GM12865 (cell line): ENCODE data around the gene CCN6.
A peak's percentile ranks its signal among the peaks of the same experiment; 100 is the strongest.

Source experiments
- DNase-seq: peaks from one replicate; pipeline ENCODE4 v3.0.0; 2010; ENCODE audit warnings: low read depth
- H3K4me3 ChIP-seq: 2 replicates; pipeline ENCODE4 v1.5.1; 2011; ENCODE audit warnings: mild to moderate bottlenecking, low read depth, low read length, control low read depth
- CTCF ChIP-seq: IDR thresholded peaks from 2 replicates; pipeline ENCODE4 v1.5.1; 2011; ENCODE audit warnings: low read length, control low read depth, low read depth, inconsistent platforms; ENCODE audit not compliant: insufficient read depth; ENCODE audit errors: missing control alignments

The CCN6 gene

GRCh38 chr6:112065426-112065986 is 11.6 kb downstream of the CCN6 start:
- no peak for TF ChIP-seq CTCF
- DNase-seq: no peak
- no peak overlapping the region for H3K4me3 ChIP-seq

GRCh38 chr6:112066606-112067005 is 12.7 kb downstream of the CCN6 start:
- no peak for TF ChIP-seq CTCF
- H3K4me3 ChIP-seq: no peak overlapping the region
- no peak for DNase-seq

GRCh38 chr6:112081569-112081968 is 27.7 kb downstream of the CCN6 start:
- no peak for TF ChIP-seq CTCF
- no peak overlapping the region for H3K4me3 ChIP-seq
- DNase-seq: no peak

GRCh38 chr6:112085286-112086065 is 31.6 kb downstream of the CCN6 start:
- no peak for TF ChIP-seq CTCF
- DNase-seq: no peak

GRCh38 chr6:112086744-112087135 is 32.8 kb downstream of the CCN6 start:
- peak overlapping the region; percentile 88 for H3K4me3 ChIP-seq
- TF ChIP-seq CTCF: peak; percentile 7
- peak; percentile 33 for DNase-seq

More at GRCh38 chr6:112085286-112086065, 31.6 kb downstream of the CCN6 start:
- H3K4me3 ChIP-seq: no peak overlapping the region

GRCh38 chr6:112087136-112087911 is 33.4 kb downstream of the CCN6 start, which contains the start of the genes FAM229B and TUBE1:
TSS of gene FAM229B (plus strand) at chr6:112087591. CDS start at chr6:112099284, 11,693 bp downstream.
TSS of gene TUBE1 (minus strand) at chr6:112087482. CDS start at chr6:112087434, 48 bp downstream.
- DNase-seq: peak; percentile 98
- TF ChIP-seq CTCF: no peak
- H3K4me3 ChIP-seq: peak within 1 kb of the TSS; percentile 88
